GM18507 (cell line): ENCODE measurements around the gene PDIA6.

Source experiments
- DNase-seq: peaks from one replicate; pipeline ENCODE4 v3.0.0; 2011; ENCODE audit warnings: low read depth; ENCODE audit not compliant: insufficient read length; ENCODE audit errors: extremely low spot score
- FAIRE-seq: peaks from 2 replicates; lab custom pipeline; 2011; peaks lifted over from hg19 to GRCh38; lab: Jason Lieb, UNC

The PDIA6 gene, protein sequence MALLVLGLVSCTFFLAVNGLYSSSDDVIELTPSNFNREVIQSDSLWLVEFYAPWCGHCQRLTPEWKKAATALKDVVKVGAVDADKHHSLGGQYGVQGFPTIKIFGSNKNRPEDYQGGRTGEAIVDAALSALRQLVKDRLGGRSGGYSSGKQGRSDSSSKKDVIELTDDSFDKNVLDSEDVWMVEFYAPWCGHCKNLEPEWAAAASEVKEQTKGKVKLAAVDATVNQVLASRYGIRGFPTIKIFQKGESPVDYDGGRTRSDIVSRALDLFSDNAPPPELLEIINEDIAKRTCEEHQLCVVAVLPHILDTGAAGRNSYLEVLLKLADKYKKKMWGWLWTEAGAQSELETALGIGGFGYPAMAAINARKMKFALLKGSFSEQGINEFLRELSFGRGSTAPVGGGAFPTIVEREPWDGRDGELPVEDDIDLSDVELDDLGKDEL

DNA sequence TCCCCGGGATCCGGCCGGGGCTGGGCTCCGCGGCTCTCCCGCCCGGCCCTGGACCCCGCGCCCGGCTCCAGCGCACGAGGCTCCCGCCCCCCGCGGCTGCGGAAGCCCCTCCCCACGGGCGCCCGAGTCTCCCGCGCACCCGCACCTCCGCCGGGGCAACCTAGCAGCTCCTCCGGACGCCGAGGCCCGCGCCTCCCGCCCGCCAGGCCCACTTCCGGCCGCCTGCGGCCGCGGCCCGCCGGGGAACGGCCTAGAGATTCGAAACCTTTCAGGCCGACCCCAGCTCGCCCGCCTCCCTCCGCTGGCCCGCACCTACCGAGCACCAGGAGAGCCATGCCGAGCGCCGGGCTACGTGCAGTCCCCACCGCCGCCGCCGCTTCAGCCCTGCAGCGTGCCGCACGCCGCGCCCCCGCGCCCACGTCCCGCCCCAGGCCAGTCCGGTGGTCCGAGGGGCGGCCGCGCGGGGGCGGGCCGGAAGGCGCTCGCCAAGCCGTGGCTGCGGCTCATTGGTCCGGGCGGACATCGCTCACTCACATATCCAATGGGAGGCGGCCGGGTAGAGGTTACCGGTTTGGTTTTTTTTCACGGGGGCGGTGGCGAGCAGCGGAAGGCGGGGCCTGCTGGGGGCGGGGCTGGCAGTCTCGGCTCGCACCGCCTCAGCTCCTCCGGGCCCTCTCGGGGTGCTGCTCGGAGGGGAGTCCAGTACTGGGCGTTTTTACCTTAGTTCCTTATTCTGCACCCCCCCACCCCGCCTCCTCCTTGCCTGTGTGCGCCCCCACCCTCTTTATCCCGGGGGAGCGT, at the start of gene PDIA6:
PDIA6 (minus strand) TSS at position 424 of the 801 bp plus-strand sequence; CDS start at position 335, 89 bp downstream.
- DNase-seq, result peak; percentile 90
- FAIRE-seq, result peak; percentile 82

GRCh38 chr2:10862330-10862729, 49.7 kb upstream of the PDIA6 start:
- FAIRE-seq, result no peak

DNA sequence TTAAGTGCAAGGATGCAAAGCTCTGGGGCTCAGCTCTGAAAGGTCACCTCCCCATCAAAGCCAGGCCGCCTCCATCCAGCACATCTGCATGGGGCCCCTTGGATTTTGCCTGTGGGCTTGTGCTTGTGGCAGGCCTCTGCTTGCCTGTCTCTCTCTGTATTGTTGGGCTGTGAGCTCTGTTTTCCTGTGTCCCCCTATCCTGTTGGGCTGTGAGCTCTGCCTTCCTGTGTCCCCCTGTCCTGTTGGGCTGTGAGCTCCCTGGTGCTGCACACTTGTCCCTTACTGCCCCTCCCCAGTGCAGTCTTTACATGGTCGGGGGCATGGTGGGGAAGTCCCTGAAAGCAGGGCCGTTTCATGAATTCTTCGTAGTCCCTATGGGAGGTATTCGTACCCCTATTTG, 49.2 kb upstream of the PDIA6 start:
- DNase-seq (no peak), FAIRE-seq (no peak)

More at GRCh38 chr2:10862330-10862729, 49.7 kb upstream of the PDIA6 start:
- DNase-seq, result no peak

DNA sequence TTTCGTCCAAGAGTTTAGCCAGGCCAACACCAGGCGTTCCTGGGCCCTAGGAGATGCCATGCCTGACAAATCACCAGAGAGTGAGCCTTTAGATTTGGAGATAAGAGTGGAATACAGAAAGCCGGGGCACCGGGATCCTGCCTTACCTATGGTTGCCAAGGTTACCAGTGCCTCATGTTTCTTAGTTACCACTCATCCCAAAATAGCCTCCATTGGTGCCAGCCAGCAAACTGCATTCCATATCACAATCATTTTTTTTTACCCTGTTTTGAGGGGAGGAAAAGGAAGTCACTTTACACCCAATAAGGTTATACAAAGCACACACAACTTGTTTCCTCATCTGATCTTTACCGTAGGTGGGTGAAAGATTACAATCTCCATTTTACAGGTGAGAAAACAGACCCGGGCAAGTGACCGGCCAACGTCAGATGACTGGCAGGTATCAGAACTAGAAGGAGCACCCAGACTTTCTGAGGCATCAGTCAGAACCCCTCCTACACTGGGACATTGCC, 48.3 kb upstream of the PDIA6 start:
- FAIRE-seq (no peak), DNase-seq (no peak)

GRCh38 chr2:10860081-10860813, 47.7 kb upstream of the PDIA6 start:
- no peak for DNase-seq
- FAIRE-seq, result no peak

DNA sequence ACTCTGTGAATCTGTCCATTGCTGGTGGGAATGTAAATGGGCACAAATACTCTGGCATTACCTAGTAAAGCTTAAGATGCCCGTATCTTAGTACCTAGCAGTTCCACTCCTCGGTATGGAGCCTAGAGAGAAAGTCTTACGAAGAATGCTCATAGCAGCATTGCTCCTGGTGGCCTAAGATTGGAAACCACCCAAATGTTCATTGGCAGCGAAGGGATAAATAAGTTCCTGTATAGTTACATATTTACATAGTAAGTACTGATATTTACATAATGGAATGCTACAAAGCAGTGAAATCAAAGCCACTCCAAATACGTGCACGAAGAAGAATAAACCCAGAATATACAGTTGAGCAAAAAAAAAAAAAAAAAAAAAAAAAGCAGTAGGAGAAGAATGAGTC, 46.7 kb upstream of the PDIA6 start:
- FAIRE-seq (no peak), DNase-seq (no peak)

DNA sequence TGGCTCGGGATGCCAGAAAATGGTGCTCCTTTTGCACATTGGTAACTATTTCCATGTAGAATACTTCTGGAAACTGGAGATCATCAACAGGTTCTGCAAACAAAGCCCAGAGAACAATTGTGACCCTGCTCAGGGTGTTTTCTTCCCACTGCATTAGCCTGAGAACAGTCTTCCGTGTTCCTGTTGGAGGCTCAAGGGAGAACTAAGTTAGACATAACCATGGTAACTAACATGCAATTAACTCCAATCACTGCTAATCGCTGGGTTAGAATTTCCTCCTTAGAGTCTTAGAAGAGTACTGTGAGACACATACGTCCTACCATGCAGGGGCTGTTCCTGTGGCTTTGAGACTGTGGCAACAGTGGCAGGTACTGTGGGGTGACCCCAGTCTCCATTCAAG, 36.0 kb upstream of the PDIA6 start:
- FAIRE-seq (no peak), DNase-seq (no peak)

GRCh38 chr2:10847008-10847407, 34.4 kb upstream of the PDIA6 start:
- DNase-seq (no peak), FAIRE-seq (no peak)

GRCh38 chr2:10846110-10846861, 33.7 kb upstream of the PDIA6 start:
- DNase-seq (no peak), FAIRE-seq (no peak)

DNA sequence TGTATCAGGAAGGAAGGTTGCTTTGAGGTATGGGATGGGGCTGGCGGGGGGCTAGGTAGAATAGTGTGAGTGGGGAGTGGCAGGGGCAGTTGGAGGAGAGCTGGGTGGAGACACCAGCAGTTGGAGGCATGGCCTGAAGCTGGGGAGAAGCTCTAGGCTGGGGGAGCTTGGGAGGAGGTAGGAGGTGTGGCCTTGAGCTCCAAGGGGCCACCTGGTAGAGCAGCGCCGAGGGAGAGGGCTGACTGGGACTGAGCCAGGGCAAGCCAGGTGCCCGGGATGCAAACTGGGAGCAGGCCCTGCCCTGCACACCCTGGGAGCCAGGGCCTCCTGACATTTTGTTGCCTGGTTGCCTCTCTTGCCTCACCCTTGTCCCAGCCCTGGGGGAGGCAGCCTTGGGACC, 33.1 kb upstream of the PDIA6 start:
- FAIRE-seq, result no peak

DNA sequence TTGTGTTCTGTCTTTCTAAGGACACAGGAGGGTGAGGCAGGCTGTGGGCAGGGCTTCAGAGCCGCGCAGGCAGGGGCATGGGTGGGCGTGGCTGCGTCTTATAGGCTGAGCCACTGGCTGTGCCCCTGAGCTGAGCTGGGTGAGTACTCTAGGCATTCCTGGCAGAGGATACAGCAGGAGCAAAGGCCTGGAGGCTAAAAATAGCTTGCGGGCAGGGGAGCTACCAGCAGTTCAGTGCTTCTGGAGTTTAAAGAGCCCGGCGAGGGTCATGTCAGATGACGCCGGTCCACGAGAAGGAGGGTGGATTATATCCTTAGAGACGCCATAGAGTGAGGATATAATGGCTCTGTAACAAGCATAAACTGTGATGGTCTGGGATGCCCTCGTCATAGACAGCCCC, 31.5 kb upstream of the PDIA6 start:
- FAIRE-seq (no peak), DNase-seq (no peak)

More for the DNA sequence above, 33.1 kb upstream of the PDIA6 start:
- DNase-seq, result no peak

GRCh38 chr2:10842506-10842905, 29.9 kb upstream of the PDIA6 start:
- DNase-seq (no peak), FAIRE-seq (no peak)

GRCh38 chr2:10841547-10842219, 29.1 kb upstream of the PDIA6 start:
- no peak for DNase-seq
- no peak for FAIRE-seq

DNA sequence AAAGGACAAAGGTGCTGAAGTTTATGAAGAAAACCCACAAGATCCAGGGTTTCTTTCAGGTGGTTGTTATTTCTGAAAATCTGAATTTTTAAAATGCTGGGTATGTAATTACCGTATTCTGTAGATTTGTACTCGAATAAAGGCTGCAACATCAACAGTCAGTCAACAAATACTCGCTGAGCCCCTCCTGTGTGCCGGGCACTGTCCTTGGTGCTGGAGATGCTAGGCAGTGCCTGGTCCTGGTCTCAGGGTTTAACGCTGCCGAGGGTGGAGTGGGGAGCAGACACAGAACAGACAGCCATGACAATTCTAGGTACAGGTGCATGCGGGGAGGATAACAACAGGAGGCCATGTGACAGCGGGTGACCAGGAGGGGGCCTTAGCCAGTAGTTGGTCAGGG, 27.2 kb upstream of the PDIA6 start:
- no peak for FAIRE-seq
- DNase-seq, result no peak

DNA sequence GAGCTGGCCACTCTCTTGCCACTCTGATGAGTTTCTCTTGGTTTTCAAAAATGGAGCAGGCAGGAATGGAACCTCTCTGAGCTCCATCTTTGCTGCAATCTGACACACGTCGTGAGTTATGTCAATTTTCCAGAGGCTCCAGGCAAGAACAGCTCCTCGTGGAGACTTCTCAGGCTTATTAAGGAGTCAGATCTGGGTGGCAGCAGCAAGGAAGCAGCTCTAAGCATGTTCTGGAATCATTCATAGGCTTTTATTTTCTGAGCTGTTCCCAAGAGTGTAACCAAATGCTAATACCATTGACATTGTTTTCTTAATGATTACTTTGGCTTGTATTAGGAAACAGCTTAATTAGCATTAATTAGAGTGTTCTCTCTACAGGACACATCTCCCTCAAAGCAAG, 26.1 kb upstream of the PDIA6 start:
- DNase-seq, result no peak
- no peak for FAIRE-seq

- FAIRE-seq (no peak), DNase-seq (no peak)
Measured at GRCh38 chr2:10837298-10838266, 25.0 kb upstream of the PDIA6 start.
